ENCODE results near the gene ICAM5.

ICAM5 gene

DNA sequence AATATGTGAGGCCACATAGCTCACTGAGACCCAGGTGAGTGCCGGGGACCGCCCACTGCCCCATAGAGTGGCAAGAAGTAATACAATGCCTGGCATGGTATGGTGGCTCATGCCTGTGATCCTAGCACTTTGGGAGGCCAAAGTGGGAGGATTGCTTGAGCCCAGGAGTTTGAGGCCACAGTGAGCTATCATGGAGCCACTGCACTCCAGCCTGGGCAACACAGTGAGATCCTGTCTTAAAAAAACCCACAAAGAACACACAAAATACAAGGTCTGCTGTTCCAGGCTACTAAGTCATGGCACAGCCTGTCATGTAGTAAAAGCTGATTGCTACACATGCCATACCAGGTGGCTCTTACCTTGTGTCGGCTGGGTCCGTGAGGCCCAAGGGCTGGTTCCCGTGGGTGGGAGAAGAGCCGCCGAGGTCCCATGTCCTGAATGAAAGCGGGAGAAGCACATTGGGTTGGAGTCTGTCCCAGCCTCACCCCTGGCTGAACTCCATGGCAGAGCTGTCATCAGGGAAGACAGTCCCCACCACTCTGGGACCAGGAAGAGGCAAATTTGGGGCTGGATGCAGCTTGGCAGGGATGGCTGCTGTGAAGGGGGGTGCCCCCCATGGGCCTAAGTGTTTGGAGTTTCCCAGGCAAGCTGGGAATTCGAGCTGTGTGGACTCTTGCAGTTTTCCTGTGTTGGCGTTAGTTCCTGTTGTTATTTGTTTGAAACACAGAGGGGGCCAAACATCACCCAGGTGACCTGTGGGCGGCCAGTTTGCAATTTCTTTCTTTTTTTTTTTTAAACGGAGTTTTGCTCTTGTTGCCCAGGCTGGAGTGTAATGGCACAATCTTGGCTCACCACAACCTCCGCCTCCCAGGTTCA lies 29.3 kb downstream of the ICAM5 start:
- Histone ChIP-seq H3K27ac (no peak overlapping the region), H3K9ac (ENCODE audit: insufficient read length) (no peak overlapping the region), H3K4me3 (no peak overlapping the region), H3K36me3 (ENCODE audit: insufficient read depth, low read length) (peaks cover 58% of the 10 kb centered on the region), H3K9me3 (ENCODE audit: low read depth, low read length) (no peaks in the 10 kb centered on the region)
- DNase-seq (ENCODE audit: low read depth, low spot score): no peak
- TF ChIP-seq POLR2AphosphoS5 (IDR thresholded peaks at IDR 0.05; ENCODE audit: borderline replicate concordance, low read depth, low read length): no peak

DNA sequence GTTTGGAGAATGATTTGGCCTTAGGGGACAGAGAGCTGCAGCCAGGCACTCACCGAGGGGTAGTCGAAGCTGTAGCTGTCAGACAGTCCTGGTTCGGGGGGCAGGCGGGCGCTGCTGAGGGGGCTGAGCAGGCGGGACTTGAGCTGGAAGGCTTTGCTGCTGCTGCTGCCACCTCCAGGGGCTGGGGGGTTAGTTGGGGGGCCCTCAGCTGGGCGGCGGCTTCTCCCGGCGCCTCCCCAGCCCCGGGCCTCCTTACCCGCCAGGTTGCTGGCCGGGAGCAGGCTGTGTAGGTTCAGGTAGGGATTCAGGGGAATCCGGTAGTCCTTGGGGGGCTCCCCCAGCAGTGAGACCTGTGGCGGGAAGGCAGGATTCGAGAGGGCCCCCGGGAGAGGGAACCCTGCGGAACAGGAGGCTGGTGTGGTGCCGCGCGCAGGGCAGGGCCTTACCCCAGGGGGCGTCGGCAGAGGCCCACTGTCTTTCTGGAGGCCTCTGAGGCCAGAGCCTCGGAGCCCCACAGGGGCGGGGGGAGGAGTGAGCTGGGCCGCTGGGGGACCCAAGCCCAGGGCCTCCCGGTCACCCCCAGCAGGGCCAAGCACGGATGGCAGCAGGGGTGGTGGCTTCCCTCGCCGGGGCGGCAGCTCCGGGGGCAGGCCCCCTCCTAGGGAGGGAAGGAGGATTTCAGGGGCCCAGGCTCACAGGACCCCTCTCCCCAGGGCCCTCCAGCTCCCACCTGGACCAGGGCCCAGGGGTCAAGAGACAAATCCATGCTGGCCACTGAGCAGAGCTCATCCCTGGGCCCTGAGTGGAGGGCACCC lies 31.1 kb downstream of the ICAM5 start:
- no peak for DNase-seq (ENCODE audit: low read depth, low spot score)
- Histone ChIP-seq H3K4me3 (no peak overlapping the region), H3K9ac (ENCODE audit: insufficient read length) (no peak overlapping the region), H3K9me3 (ENCODE audit: low read depth, low read length) (no peaks in the 10 kb centered on the region), H3K36me3 (ENCODE audit: insufficient read depth, low read length) (peaks cover 71% of the 10 kb centered on the region), H3K27ac (no peak overlapping the region)
- no peak for TF ChIP-seq EZH2 (IDR thresholded peaks at IDR 0.05)
- no peak for TF ChIP-seq FOXP2 (optimal IDR thresholded peaks at IDR 0.05; ENCODE audit: control extremely low read depth, extremely low read length, insufficient read depth)
- TF ChIP-seq POLR2AphosphoS5 (IDR thresholded peaks at IDR 0.05; ENCODE audit: borderline replicate concordance, low read depth, low read length): no peak

GRCh38 chr19:10321417-10321797 lies 31.7 kb downstream of the ICAM5 start:
- peaks cover 72% of the 10 kb centered on the region for H3K36me3 ChIP-seq (ENCODE audit: insufficient read depth, low read length)
- TF ChIP-seq POLR2AphosphoS5 (IDR thresholded peaks at IDR 0.05; ENCODE audit: borderline replicate concordance, low read depth, low read length) (no peak), FOXP2 (optimal IDR thresholded peaks at IDR 0.05; ENCODE audit: control extremely low read depth, extremely low read length, insufficient read depth) (no peak), EZH2 (IDR thresholded peaks at IDR 0.05) (no peak)
- no peak for DNase-seq (ENCODE audit: low read depth, low spot score)
- H3K4me3 ChIP-seq: no peak overlapping the region
- H3K9ac ChIP-seq (ENCODE audit: insufficient read length): no peak overlapping the region
- no peaks in the 10 kb centered on the region for H3K9me3 ChIP-seq (ENCODE audit: low read depth, low read length)
- no peak overlapping the region for H3K27ac ChIP-seq

DNA sequence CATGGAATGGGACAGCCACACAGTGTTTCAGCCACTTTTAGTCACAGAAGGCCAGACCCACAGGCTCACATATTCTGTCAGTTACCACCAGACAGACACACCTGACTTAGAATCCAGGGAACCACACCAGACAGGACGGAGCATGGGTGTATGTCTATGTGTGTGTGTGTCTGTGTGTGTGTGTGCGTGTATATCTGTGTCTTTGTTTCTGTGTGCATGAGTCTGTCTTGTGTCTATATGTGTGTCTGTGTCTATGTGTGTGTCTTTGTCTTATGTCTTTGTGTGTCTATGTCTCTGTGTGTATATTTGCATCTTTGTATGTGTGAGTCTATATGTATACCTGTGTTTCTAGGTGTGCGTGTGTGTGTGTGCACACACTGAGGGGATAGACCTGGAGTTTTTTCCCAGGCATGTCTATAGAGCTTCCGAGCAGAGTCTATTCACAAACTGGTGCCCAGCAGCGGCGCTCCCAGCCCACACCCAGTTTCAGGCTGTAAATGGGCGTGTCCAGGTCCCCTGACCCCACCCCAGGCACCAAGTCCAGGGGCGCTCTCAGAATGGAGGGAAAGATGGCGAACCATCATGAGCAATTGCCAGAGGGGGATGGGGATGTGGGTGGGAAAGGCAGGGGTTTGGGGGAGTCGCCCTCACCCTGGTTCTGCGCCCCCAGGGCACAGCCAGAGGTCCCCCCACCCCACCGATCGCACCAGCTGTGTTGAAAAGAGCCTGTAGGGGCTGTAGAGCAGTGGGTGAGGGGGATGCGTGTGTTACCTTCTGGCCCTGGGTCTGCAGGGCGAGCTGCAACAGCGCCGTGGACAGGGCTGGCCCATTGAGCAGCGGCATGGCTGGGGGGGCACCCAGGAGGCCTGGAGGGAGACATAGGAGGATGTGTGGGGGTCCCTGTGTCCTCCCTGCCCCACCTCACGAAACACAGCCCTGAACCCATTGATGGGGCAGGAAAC lies 32.4 kb downstream of the ICAM5 start:
- Histone ChIP-seq H3K4me3 (no peak overlapping the region), H3K9ac (ENCODE audit: insufficient read length) (no peak overlapping the region), H3K36me3 (ENCODE audit: insufficient read depth, low read length) (peaks cover 69% of the 10 kb centered on the region), H3K27ac (no peak overlapping the region), H3K9me3 (ENCODE audit: low read depth, low read length) (no peaks in the 10 kb centered on the region)
- TF ChIP-seq EZH2 (IDR thresholded peaks at IDR 0.05) (no peak), POLR2AphosphoS5 (IDR thresholded peaks at IDR 0.05; ENCODE audit: borderline replicate concordance, low read depth, low read length) (no peak; the same call in 1 of the 2 replicates), FOXP2 (optimal IDR thresholded peaks at IDR 0.05; ENCODE audit: control extremely low read depth, extremely low read length, insufficient read depth) (no peak)
- DNase-seq (ENCODE audit: low read depth, low spot score): no peak

DNA sequence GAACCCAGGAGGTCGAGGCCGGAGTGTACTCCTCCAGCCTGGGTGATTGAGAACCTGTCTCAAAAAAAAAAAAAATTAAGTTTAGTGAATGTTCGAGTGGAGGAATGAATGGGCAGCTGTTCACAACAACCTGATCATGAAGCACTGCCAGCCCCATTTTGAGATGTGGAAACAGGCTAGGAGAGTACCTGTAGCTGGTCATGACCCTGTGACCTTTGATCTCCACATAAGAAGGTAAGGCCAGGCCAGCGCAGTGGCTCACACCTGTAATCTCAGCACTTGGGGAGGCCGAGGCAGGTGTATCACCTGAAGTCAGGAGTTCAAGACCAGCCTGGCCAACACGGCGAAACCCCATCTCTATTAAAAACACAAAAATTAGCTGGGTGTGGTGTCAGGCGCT lies 36.0 kb downstream of the ICAM5 start:
- no peak for DNase-seq (ENCODE audit: low read depth, low spot score)
- Histone ChIP-seq H3K4me3 (no peak overlapping the region), H3K27ac (no peak overlapping the region), H3K9me3 (ENCODE audit: low read depth, low read length) (no peaks in the 10 kb centered on the region), H3K9ac (ENCODE audit: insufficient read length) (no peak overlapping the region), H3K36me3 (ENCODE audit: insufficient read depth, low read length) (peaks cover 84% of the 10 kb centered on the region)
- TF ChIP-seq FOXP2 (optimal IDR thresholded peaks at IDR 0.05; ENCODE audit: control extremely low read depth, extremely low read length, insufficient read depth): no peak
- no peak for TF ChIP-seq EZH2 (IDR thresholded peaks at IDR 0.05)
- no peak for TF ChIP-seq POLR2AphosphoS5 (IDR thresholded peaks at IDR 0.05; ENCODE audit: borderline replicate concordance, low read depth, low read length)

DNA sequence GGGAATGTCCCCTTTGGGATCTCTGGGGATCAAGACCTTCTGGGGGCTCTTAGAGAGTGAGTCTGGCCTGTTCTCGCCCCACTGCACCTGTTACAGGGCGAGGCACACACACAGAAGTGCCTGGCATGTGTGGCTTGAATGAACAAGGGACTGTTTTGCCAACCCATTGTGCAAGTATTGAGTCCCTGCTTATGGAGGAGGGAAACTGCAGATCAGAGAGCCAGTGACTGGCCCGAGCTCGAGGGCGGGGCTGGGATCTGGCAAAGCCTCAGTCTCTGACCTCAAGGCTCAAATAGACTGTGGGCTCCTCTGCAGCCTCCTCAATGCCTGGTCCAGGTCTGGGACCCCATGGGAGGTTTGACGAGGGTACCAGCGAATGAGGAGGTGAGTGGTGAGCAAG lies 38.0 kb downstream of the ICAM5 start:
- no peak for DNase-seq (ENCODE audit: low read depth, low spot score)
- no peak overlapping the region for H3K4me3 ChIP-seq
- peaks cover 64% of the 10 kb centered on the region for H3K36me3 ChIP-seq (ENCODE audit: insufficient read depth, low read length)
- H3K9me3 ChIP-seq (ENCODE audit: low read depth, low read length): no peaks in the 10 kb centered on the region
- no peak overlapping the region for H3K27ac ChIP-seq
- H3K9ac ChIP-seq (ENCODE audit: insufficient read length): no peak overlapping the region
- TF ChIP-seq POLR2AphosphoS5 (IDR thresholded peaks at IDR 0.05; ENCODE audit: borderline replicate concordance, low read depth, low read length): no peak

- Histone ChIP-seq H3K4me3 (no peak overlapping the region), H3K9ac (ENCODE audit: insufficient read length) (no peak overlapping the region), H3K27ac (no peak overlapping the region), H3K36me3 (ENCODE audit: insufficient read depth, low read length) (peaks cover 57% of the 10 kb centered on the region), H3K9me3 (ENCODE audit: low read depth, low read length) (no peaks in the 10 kb centered on the region)
- DNase-seq (ENCODE audit: low read depth, low spot score): no peak
- TF ChIP-seq FOXP2 (optimal IDR thresholded peaks at IDR 0.05; ENCODE audit: control extremely low read depth, extremely low read length, insufficient read depth) (no peak), EZH2 (IDR thresholded peaks at IDR 0.05) (no peak), POLR2AphosphoS5 (IDR thresholded peaks at IDR 0.05; ENCODE audit: borderline replicate concordance, low read depth, low read length) (no peak)
These were observed 39.0 kb downstream of the ICAM5 start for GRCh38 chr19:10328558-10329429.

Data from SK-N-MC (cell line).